ENCODE data around the gene CABS1. TPM values are rescaled to one million over a fixed set of nuclear protein-coding genes. Genes with fewer than 3 reads are reported as not detected.

Gene CABS1
- total RNA-seq, 4 donors from 2014 or later, result not detected

DNA sequence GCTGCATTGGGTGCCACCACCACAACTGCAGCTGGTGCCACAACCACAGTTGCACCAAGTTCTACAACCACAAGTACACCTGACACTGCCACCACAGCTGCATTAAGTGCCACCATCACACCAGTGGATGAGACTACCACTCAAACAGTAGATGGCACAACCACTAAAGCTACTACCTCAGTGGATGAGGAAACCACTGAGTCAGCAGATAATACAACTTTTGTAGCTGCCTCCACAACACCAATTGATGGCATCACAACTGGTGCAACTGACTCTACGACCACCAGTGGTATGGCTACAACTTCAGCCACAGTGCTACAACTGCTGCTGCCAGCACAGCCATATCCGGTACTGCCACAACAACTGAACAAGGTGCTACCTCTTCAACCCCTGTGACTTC is 35.1 kb upstream of the CABS1 start:
- no peak for TF ChIP-seq POLR2A (IDR thresholded peaks at IDR 0.05)
- TF ChIP-seq, protein P1, sequence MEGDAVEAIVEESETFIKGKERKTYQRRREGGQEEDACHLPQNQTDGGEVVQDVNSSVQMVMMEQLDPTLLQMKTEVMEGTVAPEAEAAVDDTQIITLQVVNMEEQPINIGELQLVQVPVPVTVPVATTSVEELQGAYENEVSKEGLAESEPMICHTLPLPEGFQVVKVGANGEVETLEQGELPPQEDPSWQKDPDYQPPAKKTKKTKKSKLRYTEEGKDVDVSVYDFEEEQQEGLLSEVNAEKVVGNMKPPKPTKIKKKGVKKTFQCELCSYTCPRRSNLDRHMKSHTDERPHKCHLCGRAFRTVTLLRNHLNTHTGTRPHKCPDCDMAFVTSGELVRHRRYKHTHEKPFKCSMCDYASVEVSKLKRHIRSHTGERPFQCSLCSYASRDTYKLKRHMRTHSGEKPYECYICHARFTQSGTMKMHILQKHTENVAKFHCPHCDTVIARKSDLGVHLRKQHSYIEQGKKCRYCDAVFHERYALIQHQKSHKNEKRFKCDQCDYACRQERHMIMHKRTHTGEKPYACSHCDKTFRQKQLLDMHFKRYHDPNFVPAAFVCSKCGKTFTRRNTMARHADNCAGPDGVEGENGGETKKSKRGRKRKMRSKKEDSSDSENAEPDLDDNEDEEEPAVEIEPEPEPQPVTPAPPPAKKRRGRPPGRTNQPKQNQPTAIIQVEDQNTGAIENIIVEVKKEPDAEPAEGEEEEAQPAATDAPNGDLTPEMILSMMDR (IDR thresholded peaks at IDR 0.05 in 4 of 5, conservative IDR thresholded peaks at IDR 0.05 in 1 of 5), result no peak
- Histone ChIP-seq H3K9me3 (no peaks in the 10 kb centered on the region), H3K27me3 (no peaks in the 10 kb centered on the region), H3K4me3 (no peak overlapping the region), H3K36me3 (no peaks in the 10 kb centered on the region), H3K27ac (no peak overlapping the region), H3K4me1 (no peaks in the 10 kb centered on the region)
- DNase-seq (no peak), ATAC-seq (no peak)
- intact Hi-C loops (cut with DNase I; ENCODE audit: low total_unique reads), result no loop called here
- in situ Hi-C loops (cut with MboI; ENCODE audit: low sequenced_read_pairs in 4 of 4), result no loop called here

DNA sequence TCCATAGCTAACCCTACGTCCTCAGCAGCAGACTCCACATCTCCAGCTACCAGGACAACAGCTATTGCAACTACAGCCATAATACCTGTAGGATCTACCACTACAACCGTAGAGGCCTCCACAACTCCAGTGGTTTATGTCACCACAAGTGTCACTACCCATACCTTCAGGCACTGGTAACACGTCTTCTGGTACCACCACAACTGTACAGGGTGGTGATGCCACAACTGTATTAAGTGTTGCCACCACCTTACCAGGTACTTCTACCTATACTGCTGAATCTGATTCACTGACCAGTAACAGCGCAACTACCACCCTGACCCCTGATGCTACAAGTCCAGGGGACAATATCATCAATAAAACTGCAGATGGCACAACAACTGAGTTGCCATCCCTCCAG is 34.6 kb upstream of the CABS1 start:
- no peak for ATAC-seq
- TF ChIP-seq POLR2A (IDR thresholded peaks at IDR 0.05), result no peak
- TF ChIP-seq, protein P1 (IDR thresholded peaks at IDR 0.05 in 4 of 5, conservative IDR thresholded peaks at IDR 0.05 in 1 of 5), result no peak
- no peak for DNase-seq
- in situ Hi-C loops (cut with MboI; ENCODE audit: low sequenced_read_pairs in 4 of 4), result no loop called here
- no peaks in the 10 kb centered on the region for H3K27me3 ChIP-seq
- H3K4me1 ChIP-seq, result no peaks in the 10 kb centered on the region
- H3K4me3 ChIP-seq, result no peak overlapping the region
- no peaks in the 10 kb centered on the region for H3K9me3 ChIP-seq
- no peak overlapping the region for H3K27ac ChIP-seq
- intact Hi-C loops (cut with DNase I; ENCODE audit: low total_unique reads), result no loop called here
- H3K36me3 ChIP-seq, result no peaks in the 10 kb centered on the region

DNA sequence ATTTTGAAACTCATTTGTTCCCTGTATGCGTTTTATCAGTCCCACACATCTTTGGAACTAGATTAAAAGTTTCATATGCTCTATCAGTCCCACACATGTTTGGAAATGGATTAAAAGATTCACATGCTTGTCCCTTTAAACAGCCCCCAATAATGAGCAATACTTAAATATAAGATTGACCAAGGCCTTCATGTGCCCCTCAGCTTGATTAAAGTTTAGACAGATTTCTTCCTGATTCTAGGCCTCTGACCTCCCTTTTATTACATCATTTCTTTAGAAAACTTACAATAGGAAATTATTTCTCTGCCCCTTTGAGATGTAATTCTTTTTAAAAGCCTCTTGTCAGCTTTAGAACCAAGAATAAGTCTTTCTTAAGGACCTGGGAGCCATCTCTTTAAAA is 31.7 kb upstream of the CABS1 start:
- H3K9me3 ChIP-seq, result no peaks in the 10 kb centered on the region
- in situ Hi-C loops (cut with MboI; ENCODE audit: low sequenced_read_pairs in 4 of 4), result no loop called here
- H3K27me3 ChIP-seq, result no peaks in the 10 kb centered on the region
- no peak overlapping the region for H3K4me3 ChIP-seq
- H3K4me1 ChIP-seq, result no peaks in the 10 kb centered on the region
- ATAC-seq (no peak), DNase-seq (no peak)
- no peaks in the 10 kb centered on the region for H3K36me3 ChIP-seq
- H3K27ac ChIP-seq, result no peak overlapping the region
- intact Hi-C loops (cut with DNase I; ENCODE audit: low total_unique reads), result no loop called here
- TF ChIP-seq, protein P1 (IDR thresholded peaks at IDR 0.05 in 4 of 5, conservative IDR thresholded peaks at IDR 0.05 in 1 of 5), result no peak
- TF ChIP-seq POLR2A (IDR thresholded peaks at IDR 0.05), result no peak

GRCh38 chr4:70305601-70306000 is 29.2 kb upstream of the CABS1 start:
- intact Hi-C loops (cut with DNase I; ENCODE audit: low total_unique reads), result no loop called here
- DNase-seq, result no peak
- no peak overlapping the region for H3K27ac ChIP-seq
- ATAC-seq, result no peak
- in situ Hi-C loops (cut with MboI; ENCODE audit: low sequenced_read_pairs in 4 of 4), result no loop called here
- H3K4me1 ChIP-seq, result no peaks in the 10 kb centered on the region
- no peaks in the 10 kb centered on the region for H3K36me3 ChIP-seq
- TF ChIP-seq, protein P1 (IDR thresholded peaks at IDR 0.05 in 4 of 5, conservative IDR thresholded peaks at IDR 0.05 in 1 of 5), result no peak
- TF ChIP-seq POLR2A (IDR thresholded peaks at IDR 0.05), result no peak
- H3K4me3 ChIP-seq, result no peak overlapping the region
- no peaks in the 10 kb centered on the region for H3K27me3 ChIP-seq
- H3K9me3 ChIP-seq, result no peaks in the 10 kb centered on the region

GRCh38 chr4:70306076-70306475 is 28.7 kb upstream of the CABS1 start:
- Histone ChIP-seq H3K27me3 (no peaks in the 10 kb centered on the region), H3K27ac (no peak overlapping the region), H3K9me3 (no peaks in the 10 kb centered on the region), H3K4me3 (no peak overlapping the region), H3K36me3 (no peaks in the 10 kb centered on the region), H3K4me1 (no peaks in the 10 kb centered on the region)
- no peak for ATAC-seq
- DNase-seq, result no peak
- TF ChIP-seq POLR2A (IDR thresholded peaks at IDR 0.05), result no peak
- TF ChIP-seq, protein P1 (IDR thresholded peaks at IDR 0.05 in 4 of 5, conservative IDR thresholded peaks at IDR 0.05 in 1 of 5), result no peak
- in situ Hi-C loops (cut with MboI; ENCODE audit: low sequenced_read_pairs in 4 of 4) (no loop called here), intact Hi-C loops (cut with DNase I; ENCODE audit: low total_unique reads) (no loop called here)

All from gastrocnemius medialis (tissue), 4 donors.